B cell (primary cell): ENCODE data around the gene CBLN3. TPM values are rescaled to one million over a fixed set of nuclear protein-coding genes. Genes with fewer than 3 reads are reported as not detected.
A peak's percentile ranks its signal among the peaks of the same experiment; 100 is the strongest.

Experiments used
- ATAC-seq: fragments of 200-7000 bp; cut with Tn5 transposase; one replicate; pipeline ENCODE4 v1.10.0; 2021; ENCODE audit warnings: low read depth, mild to moderate bottlenecking, moderate number of reproducible peaks, moderate library complexity
- CTCF ChIA-PET: fragments of 350-600 bp; sonication (Branson Sonifier 250); formaldehyde crosslinking; loops from one replicate; lab custom pipeline; 2021; ENCODE audit warnings: antibody characterized with exemption, inconsistent platforms; lab: Charles Lee
- POLR2A ChIA-PET: fragments of 350-600 bp; sonication (Branson Sonifier 250); formaldehyde crosslinking; loops from one replicate; lab custom pipeline; 2021; ENCODE audit warnings: antibody characterized with exemption; lab: Charles Lee
- DNase-seq: peaks from one replicate; pipeline ENCODE4 v3.0.0; 2013
- H2AFZ ChIP-seq: 2 replicates; pipeline ENCODE4 v1.6.1; 2012; ENCODE audit warnings: mild to moderate bottlenecking, low read depth, low read length; ENCODE audit not compliant: insufficient read depth, poor library complexity, severe bottlenecking
- H3K27ac ChIP-seq, 2 donors: 1 replicate in 1 of 2; 2 replicates in 1 of 2; pipeline ENCODE4 v1.5.1; 2012 to 2013; ENCODE audit warnings: low read length in 2 of 2, mild to moderate bottlenecking in 2 of 2, moderate library complexity in 1 of 2
- H3K27me3 ChIP-seq, 4 experiments: fragments of 200-600 bp in 1 of 4; sonication (generic) in 1 of 4; replicated peaks in 1 of 4; 1 replicate in 2 of 4; 2 replicates in 2 of 4; pipeline versions ENCODE4 v1.6.1 to v1.7.0; 2013 to 2016; ENCODE audit warnings: low read length in 3 of 4, mild to moderate bottlenecking in 2 of 4, mixed read lengths in 1 of 4, moderate library complexity in 1 of 4; ENCODE audit not compliant: insufficient read depth in 4 of 4, control insufficient read depth in 3 of 4; ENCODE audit errors: control extremely low read depth in 1 of 4
- H3K36me3 ChIP-seq, 2 experiments: replicated peaks in 1 of 2; 1 replicate in 1 of 2; 2 replicates in 1 of 2; pipeline versions ENCODE4 v1.6.1 to v1.7.1; 2013; ENCODE audit warnings: low read length in 1 of 2; ENCODE audit not compliant: insufficient read depth in 2 of 2, control insufficient read depth in 1 of 2; ENCODE audit errors: control extremely low read depth in 1 of 2, extremely low read depth in 1 of 2
- H3K4me1 ChIP-seq, 2 donors: fragments of 200-600 bp in 1 of 2; sonication (generic) in 1 of 2; 1 replicate in 1 of 2; 2 replicates in 1 of 2; pipeline versions ENCODE4 v1.5.1 to v1.6.1; 2013 to 2017; ENCODE audit warnings: low read length in 2 of 2; ENCODE audit not compliant: control insufficient read depth in 2 of 2, insufficient read depth in 2 of 2
- H3K4me2 ChIP-seq: replicated peaks from 2 replicates; pipeline ENCODE3; 2012; ENCODE audit warnings: mild to moderate bottlenecking, low read depth, low read length; ENCODE audit not compliant: poor library complexity, severe bottlenecking
- H3K4me3 ChIP-seq, 5 experiments: fragments of 200-600 bp in 1 of 5; sonication (generic) in 1 of 5; 1 replicate in 3 of 5; 2 replicates in 2 of 5; pipeline versions ENCODE4 v1.5.1 to v1.7.0; 2011 to 2016; ENCODE audit warnings: low read length in 4 of 5, mild to moderate bottlenecking in 4 of 5, low read depth in 2 of 5, control low read depth in 1 of 5, moderate library complexity in 1 of 5; ENCODE audit not compliant: insufficient read depth in 1 of 5; ENCODE audit errors: control extremely low read depth in 1 of 5, extremely low read depth in 1 of 5
- H3K79me2 ChIP-seq: fragments of 200-600 bp; sonication (generic); one replicate; pipeline ENCODE4 v1.6.0; 2016; ENCODE audit warnings: low read length; ENCODE audit not compliant: control insufficient read depth, insufficient read depth
- H3K9ac ChIP-seq: fragments of 200-600 bp; sonication (generic); 2 replicates; pipeline ENCODE4 v1.6.1; 2017; ENCODE audit warnings: mild to moderate bottlenecking, low read length, moderate library complexity
- H3K9me3 ChIP-seq, 3 donors: one replicate each; pipeline versions ENCODE4 v1.6.1 to v1.7.1; 2013; ENCODE audit warnings: low read length in 2 of 3; ENCODE audit not compliant: control insufficient read depth in 2 of 3, insufficient read depth in 1 of 3; ENCODE audit errors: control extremely low read depth in 1 of 3
- H4K20me1 ChIP-seq: 2 replicates; pipeline ENCODE4 v1.6.0; 2012; ENCODE audit warnings: mild to moderate bottlenecking, low read length; ENCODE audit not compliant: insufficient read depth, control insufficient read depth, poor library complexity, severe bottlenecking
- H3K27ac Mint-ChIP-seq: one replicate; pipeline ENCODE4 v1.8.0; 2021; ENCODE audit warnings: mixed read lengths
- H3K27me3 Mint-ChIP-seq: one replicate; pipeline ENCODE4 v1.8.0; 2021; ENCODE audit warnings: mixed read lengths
- H3K4me1 Mint-ChIP-seq: one replicate; pipeline ENCODE4 v1.8.0; 2021; ENCODE audit warnings: mixed read lengths
- H3K4me3 Mint-ChIP-seq: one replicate; pipeline ENCODE4 v1.8.0; 2021; ENCODE audit warnings: mixed read lengths
- H3K9me3 Mint-ChIP-seq: one replicate; pipeline ENCODE4 v1.8.0; 2022; ENCODE audit warnings: mixed read lengths; ENCODE audit not compliant: insufficient read depth
- EZH2 ChIP-seq: IDR thresholded peaks from 2 replicates; pipeline ENCODE4 v1.6.1; 2012; ENCODE audit warnings: borderline replicate concordance, low read depth, mild to moderate bottlenecking, moderate library complexity, low read length; ENCODE audit not compliant: insufficient read depth, poor library complexity, severe bottlenecking
- WGBS: methylation state at CpG from one replicate; pipeline ENCODE4 v1.1.5; 2013; ENCODE audit warnings: missing lambda C conversion rate; ENCODE audit not compliant: insufficient coverage; 5-methylcytosine and 5-hydroxymethylcytosine counted together
- intact Hi-C: fragments of 100-400 bp; cut with micrococcal nuclease; formaldehyde crosslinking; loops from one replicate; pipeline ENCODE4 v1.10.0; 2022
- polyA plus RNA-seq: library from polyadenylated mRNA; depleted of rRNA; stranded (reverse); fragments of >200 nt; gene quantifications from 2 replicates; pipeline ENCODE4 v1.2.3, GENCODE V29; 2012
- total RNA-seq, 2 donors: library from RNA; stranded (reverse); fragments of 120-200 nt in 1 of 2; gene quantifications; 1 replicate in 1 of 2; 2 replicates in 1 of 2; pipeline versions ENCODE4 v1.2.3 to v1.2.4, GENCODE V29; 2013 to 2022
- TF ChIP-seq, protein P1 (sequence below): fragments of 200-600 bp; IDR thresholded peaks from one replicate; pipeline ENCODE4 v1.8.0; 2022; ENCODE audit warnings: antibody characterized with exemption, mild to moderate bottlenecking

Gene CBLN3
- total and polyA plus RNA-seq, 2 donors (not counting 1 experiment from before 2014, with no cell fraction given), result 35.0 to 134 TPM

DNA sequence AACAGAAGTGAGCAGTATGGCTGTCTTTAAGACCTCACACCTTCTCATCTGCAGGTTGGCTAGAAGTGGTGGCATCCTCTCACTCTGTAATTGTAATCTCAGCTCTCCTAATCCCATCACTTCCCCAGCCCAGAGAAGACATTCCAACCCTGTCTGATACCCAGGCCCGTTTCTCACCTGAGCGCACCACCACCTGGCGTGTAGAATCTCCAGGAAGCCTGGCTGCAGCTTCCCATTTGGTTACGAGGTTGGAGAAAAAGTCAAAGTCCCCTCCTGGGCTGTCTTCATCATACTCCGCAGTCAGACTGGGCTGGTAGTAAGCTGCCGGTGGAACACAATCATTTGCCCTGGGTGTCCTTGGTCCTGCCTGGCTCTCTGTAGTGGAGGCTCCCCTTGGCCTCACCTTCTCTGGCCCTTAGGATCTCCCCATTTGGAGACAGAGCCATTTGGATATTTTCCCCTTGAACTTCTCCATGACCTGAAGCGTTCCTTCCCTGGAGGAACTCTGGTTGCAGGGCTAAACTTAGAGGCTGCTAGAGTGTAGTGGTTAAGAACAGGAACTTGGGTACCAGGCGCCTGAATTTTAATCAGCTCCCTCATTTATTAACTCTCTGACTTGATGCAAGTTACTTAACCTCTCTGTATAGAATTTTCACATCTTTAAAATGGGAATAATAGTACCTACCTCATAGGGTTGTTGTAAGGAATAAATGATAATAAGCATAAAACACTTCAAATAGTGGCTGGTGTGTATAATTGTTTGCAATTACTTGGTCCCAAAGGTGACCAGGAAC lies 11.3 kb upstream of the CBLN3 start:
- Mint-ChIP-seq H3K27me3 (no peaks in the 10 kb centered on the region), H3K4me1 (peaks cover 64% of the 10 kb centered on the region), H3K27ac (peak overlapping the region; percentile 98), H3K4me3 (peak overlapping the region; percentile 97), H3K9me3 (no peaks in the 10 kb centered on the region)
- peak overlapping the region in 1 of 2 donors; percentile 96 for H3K27ac ChIP-seq
- H3K9ac ChIP-seq, result no peak overlapping the region
- intact Hi-C loops, result loop anchor here (5.0 kb wide), 1 partner anchor 874 kb away; the partner anchor contains the start of gene AP1G2
- DNase-seq (no peak), ATAC-seq (no peak)
- H3K9me3 ChIP-seq, result no peaks in the 10 kb centered on the region
- peaks cover 59% of the 10 kb centered on the region for H4K20me1 ChIP-seq
- H3K4me1 ChIP-seq, result peaks cover 37 to 45% of the 10 kb centered on the region in 2 donors
- no peak overlapping the region for H3K4me3 ChIP-seq
- peak overlapping the region; percentile 86 for H3K4me2 ChIP-seq
- 97% methylated on average over 6 of the region's 8 CpGs for WGBS
- TF ChIP-seq, protein P1, sequence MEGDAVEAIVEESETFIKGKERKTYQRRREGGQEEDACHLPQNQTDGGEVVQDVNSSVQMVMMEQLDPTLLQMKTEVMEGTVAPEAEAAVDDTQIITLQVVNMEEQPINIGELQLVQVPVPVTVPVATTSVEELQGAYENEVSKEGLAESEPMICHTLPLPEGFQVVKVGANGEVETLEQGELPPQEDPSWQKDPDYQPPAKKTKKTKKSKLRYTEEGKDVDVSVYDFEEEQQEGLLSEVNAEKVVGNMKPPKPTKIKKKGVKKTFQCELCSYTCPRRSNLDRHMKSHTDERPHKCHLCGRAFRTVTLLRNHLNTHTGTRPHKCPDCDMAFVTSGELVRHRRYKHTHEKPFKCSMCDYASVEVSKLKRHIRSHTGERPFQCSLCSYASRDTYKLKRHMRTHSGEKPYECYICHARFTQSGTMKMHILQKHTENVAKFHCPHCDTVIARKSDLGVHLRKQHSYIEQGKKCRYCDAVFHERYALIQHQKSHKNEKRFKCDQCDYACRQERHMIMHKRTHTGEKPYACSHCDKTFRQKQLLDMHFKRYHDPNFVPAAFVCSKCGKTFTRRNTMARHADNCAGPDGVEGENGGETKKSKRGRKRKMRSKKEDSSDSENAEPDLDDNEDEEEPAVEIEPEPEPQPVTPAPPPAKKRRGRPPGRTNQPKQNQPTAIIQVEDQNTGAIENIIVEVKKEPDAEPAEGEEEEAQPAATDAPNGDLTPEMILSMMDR, result no peak
- no peak for TF ChIP-seq EZH2
- H2AFZ ChIP-seq, result no peak overlapping the region
- no peaks in the 10 kb centered on the region for H3K27me3 ChIP-seq
- peaks cover 33% of the 10 kb centered on the region for H3K79me2 ChIP-seq
- ChIA-PET CTCF (interaction anchor here (0.8 to 5.0 kb wide), 3 partner anchors 10 to 195 kb away, joined by 4 to 56 read pairs (median 37); partner anchors contain the start of genes CBLN3 and KHNYN), POLR2A (interaction anchor here (0.7 to 2.2 kb wide), 3 partner anchors 9 to 109 kb away, joined by 3 to 18 read pairs (median 3); partner anchors contain the start of genes CBLN3 and KHNYN)
- peaks cover 0 to 51% of the 10 kb centered on the region in 2 experiments for H3K36me3 ChIP-seq
